Globus pallidus (tissue), 1 donor: Measurements from ENCODE around the gene DDHD1.
"Not testable (repeated sequence)": the region's sequence is repeated elsewhere in the genome, so short reads cannot be mapped to it uniquely, and the experiment has no call there.

ENCODE experiments used
- DNase-seq: peaks from one replicate; pipeline ENCODE4 v3.0.0-alpha.2; 2015; ENCODE audit warnings: low spot score

Gene DDHD1

GRCh38 chr14:53152887-53153701 lies at the start of gene DDHD1:
Gene DDHD1 (minus strand): TSS chr14:53153323. CDS start chr14:53153098, 225 bp downstream.
- DNase-seq: peak; percentile 80

DNA sequence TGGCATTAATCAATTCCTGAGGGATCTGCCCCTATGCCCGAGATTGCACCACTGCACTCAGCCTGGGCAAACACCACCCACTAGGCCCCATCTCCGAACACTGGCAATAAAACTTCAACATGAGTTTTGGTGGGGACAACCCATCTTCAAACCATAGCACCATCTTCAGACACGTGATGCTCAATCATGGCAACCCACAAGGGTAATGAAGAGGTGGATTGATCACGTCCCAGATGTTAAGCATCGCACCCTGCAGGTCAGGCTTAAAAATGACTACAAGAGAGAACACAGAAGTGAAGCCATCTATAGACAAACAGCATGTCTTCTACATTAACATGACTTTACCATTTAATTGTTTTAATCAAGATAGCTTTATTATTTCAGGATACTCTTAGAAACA lies 42.8 kb upstream of the DDHD1 start:
- no peak for DNase-seq

GRCh38 chr14:53193193-53193592 lies 40.1 kb upstream of the DDHD1 start:
- no peak for DNase-seq

GRCh38 chr14:53192052-53192760 lies 39.1 kb upstream of the DDHD1 start:
- DNase-seq: no peak

GRCh38 chr14:53190938-53191337 lies 37.8 kb upstream of the DDHD1 start:
- DNase-seq: no peak

GRCh38 chr14:53187921-53188463 lies 34.9 kb upstream of the DDHD1 start:
- DNase-seq: no peak

DNA sequence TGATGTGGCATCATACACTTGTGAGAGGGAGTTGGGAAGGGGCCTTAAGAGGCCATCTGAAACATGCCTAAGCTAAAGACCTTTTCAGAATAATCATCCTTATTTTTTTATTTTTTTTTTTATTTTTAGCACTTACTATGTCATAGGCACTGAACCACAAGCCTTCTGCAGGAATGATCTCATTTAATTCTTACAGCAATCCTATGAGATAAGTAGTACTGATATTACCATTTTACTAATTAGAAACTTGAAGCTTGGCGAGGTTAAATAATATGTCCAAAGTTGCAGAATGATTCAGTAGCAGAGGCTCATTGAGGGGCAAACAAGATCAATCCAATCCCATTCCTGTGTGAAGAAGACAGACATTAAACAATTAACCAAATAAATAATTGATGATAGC lies 33.4 kb upstream of the DDHD1 start:
- DNase-seq: no peak

DNA sequence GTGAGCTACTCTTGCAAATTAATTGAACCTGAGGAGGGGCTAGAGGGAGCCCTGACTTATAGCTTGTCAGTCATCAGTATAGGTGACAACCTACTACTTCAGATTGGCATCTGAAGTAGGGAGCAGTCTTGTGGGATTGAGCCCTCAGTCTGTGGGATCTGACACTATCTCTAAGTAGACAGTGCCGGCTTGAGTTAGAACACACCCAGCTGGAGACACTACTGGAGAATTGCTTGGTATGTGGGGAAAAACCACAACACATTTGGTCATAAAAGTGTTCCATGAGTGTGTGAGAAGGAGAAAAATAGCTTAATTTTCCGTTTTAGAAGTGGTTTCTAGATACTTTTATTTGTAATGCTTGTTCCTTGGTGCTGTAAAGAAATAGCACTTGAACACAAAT lies 30.5 kb upstream of the DDHD1 start:
- DNase-seq: no peak

- DNase-seq: no peak
Observed at GRCh38 chr14:53183056-53183455, 29.9 kb upstream of the DDHD1 start.

DNA sequence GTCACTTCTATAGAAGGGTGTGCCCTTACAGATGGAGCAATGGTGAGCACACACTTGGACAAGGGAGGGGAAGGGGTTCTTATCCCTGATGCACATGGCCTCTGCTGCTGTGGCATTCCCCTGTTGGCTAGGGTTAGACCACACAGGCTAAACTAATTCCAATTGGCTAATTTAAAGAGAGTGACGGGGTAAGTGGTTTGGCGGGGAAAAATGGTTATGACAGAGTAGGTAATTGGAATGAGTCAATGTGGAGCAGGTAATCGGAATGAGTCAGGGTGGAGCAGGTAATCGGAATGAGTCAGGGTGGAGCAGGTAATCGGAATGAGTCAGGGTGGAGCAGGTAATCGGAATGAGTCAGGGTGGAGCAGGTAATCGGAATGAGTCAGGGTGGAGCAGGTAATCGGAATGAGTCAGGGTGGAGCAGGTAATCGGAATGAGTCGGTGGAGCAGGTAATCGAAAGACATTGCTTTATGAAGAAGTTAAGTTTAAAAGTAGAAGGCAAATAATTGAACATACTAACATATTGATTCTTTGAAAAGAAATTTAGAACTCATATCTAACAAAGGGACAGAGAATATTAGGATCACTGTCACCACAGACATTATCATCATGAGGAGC lies 28.4 kb upstream of the DDHD1 start:
- not testable (repeated sequence) for DNase-seq

DNA sequence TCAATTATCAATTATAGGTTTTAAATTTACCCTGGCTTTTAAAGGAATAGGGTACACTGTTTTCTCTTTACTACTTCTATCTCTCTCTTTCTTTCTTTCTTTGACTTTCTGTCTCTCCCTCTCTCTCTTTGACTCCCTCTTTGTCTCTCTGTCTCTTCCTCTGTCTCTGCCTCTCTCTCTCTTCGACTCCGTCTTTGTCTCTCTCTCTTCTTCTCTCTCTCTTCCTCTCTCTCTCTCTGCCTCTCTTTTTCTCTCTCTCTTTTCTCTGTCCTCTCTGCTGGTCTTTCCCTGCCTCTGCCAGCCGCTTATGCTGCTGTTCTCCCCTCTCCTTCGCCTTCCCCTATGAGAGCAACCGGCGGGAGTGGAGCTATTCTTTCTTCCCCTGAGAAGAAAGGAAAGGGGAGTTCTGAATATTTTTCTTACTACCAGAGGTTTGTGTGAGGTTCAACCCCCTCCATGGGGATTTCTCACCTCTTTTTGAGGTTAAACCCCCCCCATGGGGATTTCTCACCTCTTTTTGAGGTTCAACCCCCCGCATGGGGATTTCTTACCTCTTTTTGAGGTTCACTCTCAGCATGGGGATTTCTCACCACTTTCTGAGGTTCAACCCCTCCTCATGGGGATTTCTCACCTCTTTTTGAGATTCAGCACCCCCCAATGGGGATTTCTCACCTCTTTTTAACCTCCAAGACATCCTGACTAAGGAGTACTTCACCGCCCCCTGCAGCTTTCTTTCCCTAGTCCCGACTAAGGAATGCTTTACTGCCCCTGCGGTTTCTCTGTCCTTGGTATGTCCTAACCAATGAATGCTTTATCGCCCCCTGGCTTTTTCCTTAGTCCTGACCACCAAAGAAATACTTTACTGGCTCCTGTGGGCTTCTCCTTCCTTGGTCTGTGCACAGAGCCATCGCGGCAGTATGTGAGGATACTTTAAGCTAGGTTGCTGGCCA lies 27.4 kb upstream of the DDHD1 start:
- DNase-seq: no peak

- not testable (repeated sequence) for DNase-seq
Observed at GRCh38 chr14:53179486-53180005, 26.4 kb upstream of the DDHD1 start.

- no peak for DNase-seq
Observed at GRCh38 chr14:53175375-53175774, 22.3 kb upstream of the DDHD1 start.

DNA sequence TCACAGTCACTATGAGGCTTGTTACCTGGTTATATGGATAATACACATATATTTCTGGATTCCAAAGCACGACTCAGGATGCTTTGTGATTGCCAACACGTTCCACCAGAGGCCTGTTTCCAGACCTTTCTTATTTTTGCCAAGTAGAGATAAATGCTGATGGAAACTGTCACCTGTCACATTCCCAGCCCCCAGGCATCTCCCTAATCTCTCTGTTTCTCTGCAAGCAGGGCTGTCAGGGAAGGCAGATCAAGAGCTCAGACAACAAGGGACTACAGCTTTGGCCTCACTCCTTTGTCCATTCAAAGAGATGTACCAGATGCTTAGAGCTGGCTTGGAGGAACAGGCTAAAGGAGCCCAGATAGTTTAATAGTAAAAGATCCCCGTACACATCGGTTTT lies 21.8 kb upstream of the DDHD1 start:
- DNase-seq: no peak

GRCh38 chr14:53168786-53169185 lies 15.7 kb upstream of the DDHD1 start:
- no peak for DNase-seq

- DNase-seq: no peak
Observed at GRCh38 chr14:53167602-53168328, 14.6 kb upstream of the DDHD1 start.

GRCh38 chr14:53161758-53162435 lies 8.8 kb upstream of the DDHD1 start:
- DNase-seq: no peak

GRCh38 chr14:53156238-53156637 lies 3.1 kb upstream of the DDHD1 start:
- DNase-seq: no peak

DNA sequence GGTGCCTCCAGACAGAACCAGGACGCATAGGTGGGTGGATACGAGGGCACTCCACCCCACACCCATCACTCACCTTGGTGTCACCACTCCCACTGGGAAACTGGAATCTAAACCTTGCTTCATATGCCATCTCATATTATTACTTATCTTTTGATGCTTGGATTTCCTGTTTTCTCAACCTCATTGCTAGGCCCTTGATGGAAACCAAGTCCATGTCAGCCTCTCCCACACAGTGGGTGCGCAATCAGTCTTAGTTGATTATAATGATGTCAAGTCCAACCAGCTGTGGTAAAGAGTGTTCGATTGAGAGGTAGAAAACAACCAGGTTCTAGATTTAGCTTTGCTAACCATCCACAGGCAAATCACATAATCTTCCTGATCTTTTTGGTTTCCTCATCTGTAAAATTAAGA lies 584 bp upstream of the DDHD1 start:
- no peak for DNase-seq
